ENCODE results near the gene HAPLN1. TPM values are rescaled to one million over a fixed set of nuclear protein-coding genes. Genes with fewer than 3 reads are reported as not detected.

The HAPLN1 gene
- total and polyA plus RNA-seq, 2 donors, result 0.37 to 24.4 TPM

Small RNA genes within 50 kb of the gene (small RNA-seq; reads per million reads assigned to genes)
- gene RN7SKP295, result not detected
- not detected for gene RNU6-620P

Other genes starting within 250 kb of the HAPLN1 start
- 435 TPM for gene VCAN, start 249.1 kb downstream of the HAPLN1 start, total RNA-seq
- gene VCAN, start 249.1 kb downstream of the HAPLN1 start, polyA plus RNA-seq, result 30.0 TPM